ENCODE results near the gene OSM.

- TF ChIP-seq CTCF (IDR thresholded peaks at IDR 0.05; ENCODE audit: low read depth, low read length) (no peak), EZH2phosphoT487 (IDR thresholded peaks at IDR 0.05; ENCODE audit: low read depth) (no peak)
Observed at GRCh38 chr22:30293026-30293425, 26.4 kb upstream of the OSM start.

All from OCI-LY3 (cell line).